Mesenchymal stem cell (in vitro differentiated cells and primary cell): ENCODE data around the gene BRWD1.

Experiments
- DNase-seq: peaks from one replicate; pipeline ENCODE4 v3.0.0-alpha.2; 2013
- H2AFZ ChIP-seq: one replicate; pipeline ENCODE4 v1.6.1; 2013; ENCODE audit warnings: low read depth, mild to moderate bottlenecking, control low read depth, inconsistent platforms, low read length, moderate library complexity
- H2AK5ac ChIP-seq: 2 replicates; pipeline ENCODE4 v1.6.1; 2013; ENCODE audit warnings: low read length, moderate library complexity, mild to moderate bottlenecking, inconsistent platforms; ENCODE audit not compliant: severe bottlenecking
- H2BK120ac ChIP-seq: one replicate; pipeline ENCODE4 v1.6.1; 2013; ENCODE audit warnings: low read depth, mild to moderate bottlenecking, inconsistent platforms, low read length, moderate library complexity
- H2BK12ac ChIP-seq, 2 experiments: one replicate each; pipeline ENCODE4 v1.6.1; 2013; ENCODE audit warnings: inconsistent platforms in 2 of 2, low read length in 2 of 2, mild to moderate bottlenecking in 2 of 2, moderate library complexity in 2 of 2, control low read depth in 1 of 2
- H2BK15ac ChIP-seq: one replicate; pipeline ENCODE4 v1.6.1; 2013; ENCODE audit warnings: mild to moderate bottlenecking, low read depth, inconsistent platforms; ENCODE audit not compliant: poor library complexity, severe bottlenecking
- H2BK5ac ChIP-seq: 2 replicates; pipeline ENCODE4 v1.6.1; 2013; ENCODE audit warnings: low read depth, mild to moderate bottlenecking, low read length, control low read depth, inconsistent platforms; ENCODE audit not compliant: poor library complexity, severe bottlenecking
- H3K14ac ChIP-seq, 2 experiments: one replicate each; pipeline ENCODE4 v1.6.1; 2013; ENCODE audit warnings: inconsistent platforms in 2 of 2, low read length in 2 of 2, control low read depth in 1 of 2, mild to moderate bottlenecking in 1 of 2, moderate library complexity in 1 of 2
- H3K18ac ChIP-seq, 2 experiments: one replicate each; pipeline ENCODE4 v1.6.1; 2013; ENCODE audit warnings: inconsistent platforms in 2 of 2, low read length in 2 of 2, control low read depth in 1 of 2, low read depth in 1 of 2, mild to moderate bottlenecking in 1 of 2
- H3K23ac ChIP-seq, 2 experiments: one replicate each; pipeline ENCODE4 v1.6.1; 2013; ENCODE audit warnings: inconsistent platforms in 2 of 2, low read length in 2 of 2, mild to moderate bottlenecking in 2 of 2, moderate library complexity in 2 of 2, control low read depth in 1 of 2
- H3K27ac ChIP-seq: 2 replicates; pipeline ENCODE4 v1.5.1; 2013; ENCODE audit warnings: mild to moderate bottlenecking, moderate library complexity, low read length, control low read depth, inconsistent platforms; ENCODE audit not compliant: poor library complexity, severe bottlenecking
- H3K27me3 ChIP-seq, 2 experiments: 2 replicates each; pipeline versions ENCODE4 v1.6.1 to v1.7.0; 2013; ENCODE audit warnings: low read length in 2 of 2, mild to moderate bottlenecking in 2 of 2, moderate library complexity in 2 of 2, control low read depth in 1 of 2, inconsistent platforms in 1 of 2; ENCODE audit not compliant: control insufficient read depth in 1 of 2, insufficient read depth in 1 of 2
- H3K36me3 ChIP-seq, 2 experiments: 2 replicates each; pipeline versions ENCODE4 v1.6.1 to v1.7.0; 2013; ENCODE audit warnings: low read length in 2 of 2, control low read depth in 1 of 2, inconsistent platforms in 1 of 2, low read depth in 1 of 2, mild to moderate bottlenecking in 1 of 2; ENCODE audit not compliant: insufficient read depth in 2 of 2, control insufficient read depth in 1 of 2
- H3K4ac ChIP-seq, 2 experiments: one replicate each; pipeline ENCODE4 v1.6.1; 2013; ENCODE audit warnings: inconsistent platforms in 2 of 2, low read length in 2 of 2, mild to moderate bottlenecking in 2 of 2, moderate library complexity in 2 of 2, control low read depth in 1 of 2, low read depth in 1 of 2
- H3K4me1 ChIP-seq: 2 replicates; pipeline ENCODE4 v1.6.1; 2013; ENCODE audit warnings: low read depth, low read length, control low read depth; ENCODE audit not compliant: control insufficient read depth, insufficient read depth
- H3K4me2 ChIP-seq: 2 replicates; pipeline ENCODE4 v1.6.1; 2013; ENCODE audit warnings: low read length, mild to moderate bottlenecking, inconsistent platforms; ENCODE audit not compliant: poor library complexity, severe bottlenecking
- H3K4me3 ChIP-seq, 2 experiments: 2 replicates each; pipeline versions ENCODE4 v1.5.1 to v1.7.0; 2013; ENCODE audit warnings: low read length in 2 of 2, mild to moderate bottlenecking in 2 of 2, control low read depth in 1 of 2, low read depth in 1 of 2; ENCODE audit not compliant: insufficient read depth in 1 of 2
- H3K79me1 ChIP-seq: replicated peaks from 2 replicates; pipeline ENCODE4 v1.6.1; 2013; ENCODE audit warnings: mild to moderate bottlenecking, control low read depth, low read length, inconsistent platforms; ENCODE audit not compliant: poor library complexity, severe bottlenecking
- H3K9ac ChIP-seq: 2 replicates; pipeline ENCODE4 v1.7.0; 2013; ENCODE audit warnings: mild to moderate bottlenecking, low read length, moderate library complexity
- H3K9me3 ChIP-seq: 2 replicates; pipeline ENCODE4 v1.7.0; 2013; ENCODE audit warnings: mild to moderate bottlenecking, low read length; ENCODE audit not compliant: control insufficient read depth
- H4K8ac ChIP-seq: one replicate; pipeline ENCODE4 v1.6.1; 2013; ENCODE audit warnings: inconsistent platforms, mild to moderate bottlenecking, low read length, moderate library complexity
- H4K91ac ChIP-seq: one replicate; pipeline ENCODE4 v1.6.1; 2013; ENCODE audit warnings: mild to moderate bottlenecking, low read length, inconsistent platforms
- WGBS: methylation state at CpG from one replicate; pipeline ENCODE4 v1.1.7; 2013; ENCODE audit warnings: mixed read lengths; 5-methylcytosine and 5-hydroxymethylcytosine counted together

Gene BRWD1

DNA sequence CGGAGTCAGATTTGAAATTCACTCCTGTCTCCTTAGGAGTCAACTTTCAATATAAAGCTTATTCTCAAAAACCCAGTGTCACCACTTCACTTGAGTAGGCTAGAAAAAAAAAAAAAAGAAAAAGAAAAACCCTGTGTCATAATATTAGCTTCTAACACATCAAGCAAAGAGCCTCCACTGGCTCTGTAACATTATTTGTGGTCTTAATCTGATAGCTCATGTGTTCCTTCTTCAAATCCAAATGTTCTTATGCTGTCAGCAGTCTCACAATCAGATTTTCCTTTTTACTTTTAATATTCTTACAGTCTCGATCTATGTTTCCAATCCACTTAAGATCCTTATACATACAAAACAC is 104.1 kb downstream of the BRWD1 start:
- Histone ChIP-seq H3K18ac (no peak overlapping the region), H2AFZ (no peak overlapping the region), H2BK15ac (no peak overlapping the region), H4K91ac (no peak overlapping the region), H2AK5ac (no peak overlapping the region), H4K8ac (no peak overlapping the region), H3K27ac (no peak overlapping the region), H3K9ac (no peak overlapping the region), H3K4me1 (no peaks in the 10 kb centered on the region), H2BK12ac (no peak overlapping the region), H3K27me3 (no peaks in the 10 kb centered on the region), H3K23ac (no peak overlapping the region), H3K79me1 (peaks cover 9% of the 10 kb centered on the region), H3K4me3 (no peak overlapping the region), H3K36me3 (peaks cover 16 to 93% of the 10 kb centered on the region in 2 experiments), H3K4ac (no peak overlapping the region), H2BK5ac (no peak overlapping the region), H3K14ac (no peak overlapping the region), H3K4me2 (no peak overlapping the region), H3K9me3 (no peaks in the 10 kb centered on the region), H2BK120ac (no peak overlapping the region)
- no peak for DNase-seq
- WGBS, result 93% methylated on average over 2 of the region's 2 CpGs

- peak overlapping the region in 1 of 2 experiments; percentile 21 for H3K18ac ChIP-seq
- no peak overlapping the region for H2AK5ac ChIP-seq
- no peak overlapping the region for H3K14ac ChIP-seq
- H3K27ac ChIP-seq, result no peak overlapping the region
- H3K79me1 ChIP-seq, result peaks cover 9% of the 10 kb centered on the region
- no peak overlapping the region for H2BK15ac ChIP-seq
- H3K4me2 ChIP-seq, result no peak overlapping the region
- H3K36me3 ChIP-seq, result peaks cover 16 to 90% of the 10 kb centered on the region in 2 experiments
- H4K91ac ChIP-seq, result no peak overlapping the region
- H3K4me1 ChIP-seq, result no peaks in the 10 kb centered on the region
- H3K27me3 ChIP-seq, result no peaks in the 10 kb centered on the region
- no peak overlapping the region for H3K4ac ChIP-seq
- peak; percentile 14 for DNase-seq
- H4K8ac ChIP-seq, result peak overlapping the region; percentile 41
- WGBS, result 89% methylated on average over 6 of the region's 6 CpGs
- H3K23ac ChIP-seq, result no peak overlapping the region
- no peak overlapping the region for H3K9ac ChIP-seq
- no peak overlapping the region for H2BK12ac ChIP-seq
- H2BK120ac ChIP-seq, result no peak overlapping the region
- H2BK5ac ChIP-seq, result no peak overlapping the region
- H3K9me3 ChIP-seq, result no peaks in the 10 kb centered on the region
- H2AFZ ChIP-seq, result no peak overlapping the region
- H3K4me3 ChIP-seq, result no peak overlapping the region
Observed at GRCh38 chr21:39208624-39209333, 104.7 kb downstream of the BRWD1 start.

GRCh38 chr21:39204134-39204533 is 109.3 kb downstream of the BRWD1 start:
- Histone ChIP-seq H2AFZ (no peak overlapping the region), H2BK120ac (no peak overlapping the region)
- WGBS, result no CpG with 5 or more reads among the region's 1 CpG

GRCh38 chr21:39198800-39199199 is 114.6 kb downstream of the BRWD1 start:
- H3K27ac ChIP-seq, result no peak overlapping the region
- peaks cover 18% of the 10 kb centered on the region for H3K79me1 ChIP-seq
- H4K8ac ChIP-seq, result no peak overlapping the region
- H3K4me3 ChIP-seq, result no peak overlapping the region
- H2BK12ac ChIP-seq, result no peak overlapping the region
- H2BK15ac ChIP-seq, result no peak overlapping the region
- no peak overlapping the region for H2AFZ ChIP-seq
- H3K9ac ChIP-seq, result no peak overlapping the region
- no peak overlapping the region for H4K91ac ChIP-seq
- H3K9me3 ChIP-seq, result no peaks in the 10 kb centered on the region
- H3K18ac ChIP-seq, result no peak overlapping the region
- H2AK5ac ChIP-seq, result no peak overlapping the region
- H2BK5ac ChIP-seq, result no peak overlapping the region
- H3K4me2 ChIP-seq, result no peak overlapping the region
- no peaks in the 10 kb centered on the region for H3K27me3 ChIP-seq
- H3K23ac ChIP-seq, result no peak overlapping the region
- no peaks in the 10 kb centered on the region for H3K4me1 ChIP-seq
- H3K14ac ChIP-seq, result no peak overlapping the region
- H3K4ac ChIP-seq, result no peak overlapping the region
- peaks cover 17 to 94% of the 10 kb centered on the region in 2 experiments for H3K36me3 ChIP-seq
- 91% methylated on average over 2 of the region's 2 CpGs for WGBS
- DNase-seq, result no peak
- no peak overlapping the region for H2BK120ac ChIP-seq

More at GRCh38 chr21:39204134-39204533, 109.3 kb downstream of the BRWD1 start:
- no peaks in the 10 kb centered on the region for H3K9me3 ChIP-seq
- no peak overlapping the region for H2BK15ac ChIP-seq
- DNase-seq, result no peak
- H3K18ac ChIP-seq, result no peak overlapping the region
- peaks cover 31 to 85% of the 10 kb centered on the region in 2 experiments for H3K36me3 ChIP-seq
- H3K4me2 ChIP-seq, result no peak overlapping the region
- H3K14ac ChIP-seq, result no peak overlapping the region
- no peak overlapping the region for H3K27ac ChIP-seq
- H3K4me1 ChIP-seq, result no peaks in the 10 kb centered on the region
- no peak overlapping the region for H3K4me3 ChIP-seq
- H4K91ac ChIP-seq, result no peak overlapping the region
- H3K23ac ChIP-seq, result no peak overlapping the region
- peaks cover 13% of the 10 kb centered on the region for H3K79me1 ChIP-seq
- no peak overlapping the region for H2BK5ac ChIP-seq
- H2BK12ac ChIP-seq, result no peak overlapping the region
- no peak overlapping the region for H3K4ac ChIP-seq
- H4K8ac ChIP-seq, result no peak overlapping the region
- no peaks in the 10 kb centered on the region for H3K27me3 ChIP-seq
- H2AK5ac ChIP-seq, result no peak overlapping the region
- H3K9ac ChIP-seq, result no peak overlapping the region
